ENCODE measurements around the gene NLRP1.
A peak's percentile ranks its signal among the peaks of the same experiment; 100 is the strongest.

Gene NLRP1

GRCh38 chr17:5605452-5605851 is 21.1 kb upstream of the NLRP1 start:
- no peak for TF ChIP-seq POLR2A (IDR thresholded peaks at IDR 0.05; ENCODE audit: low read length)
- TF ChIP-seq GATA1 (IDR thresholded peaks at IDR 0.05; ENCODE audit: low read depth, low read length), result no peak
- no peak for DNase-seq

- no peak for TF ChIP-seq POLR2A (IDR thresholded peaks at IDR 0.05; ENCODE audit: low read length)
- no peak for TF ChIP-seq GATA1 (IDR thresholded peaks at IDR 0.05; ENCODE audit: low read depth, low read length)
- no peak for DNase-seq
These were observed 15.7 kb upstream of the NLRP1 start for GRCh38 chr17:5600041-5600440.

- TF ChIP-seq POLR2A (IDR thresholded peaks at IDR 0.05; ENCODE audit: low read length) (no peak), GATA1 (IDR thresholded peaks at IDR 0.05; ENCODE audit: low read depth, low read length) (no peak)
- no peak for DNase-seq
These were observed 14.1 kb upstream of the NLRP1 start for GRCh38 chr17:5598457-5598856.

GRCh38 chr17:5596421-5596820 is 12.1 kb upstream of the NLRP1 start:
- TF ChIP-seq POLR2A (IDR thresholded peaks at IDR 0.05; ENCODE audit: low read length) (no peak), GATA1 (IDR thresholded peaks at IDR 0.05; ENCODE audit: low read depth, low read length) (no peak)

GRCh38 chr17:5595831-5596230 is 11.5 kb upstream of the NLRP1 start:
- DNase-seq, result no peak
- no peak for TF ChIP-seq POLR2A (IDR thresholded peaks at IDR 0.05; ENCODE audit: low read length)
- no peak for TF ChIP-seq GATA1 (IDR thresholded peaks at IDR 0.05; ENCODE audit: low read depth, low read length)

More at GRCh38 chr17:5596421-5596820, 12.1 kb upstream of the NLRP1 start:
- DNase-seq, result no peak

GRCh38 chr17:5592382-5592781 is 8.1 kb upstream of the NLRP1 start:
- TF ChIP-seq POLR2A (IDR thresholded peaks at IDR 0.05; ENCODE audit: low read length) (no peak), GATA1 (IDR thresholded peaks at IDR 0.05; ENCODE audit: low read depth, low read length) (no peak)
- peak; percentile 25 to 51 for DNase-seq

GRCh38 chr17:5591966-5592365 is 7.7 kb upstream of the NLRP1 start:
- DNase-seq, result no peak
- TF ChIP-seq POLR2A (IDR thresholded peaks at IDR 0.05; ENCODE audit: low read length) (no peak), GATA1 (IDR thresholded peaks at IDR 0.05; ENCODE audit: low read depth, low read length) (no peak)

- TF ChIP-seq GATA1 (IDR thresholded peaks at IDR 0.05; ENCODE audit: low read depth, low read length) (no peak), POLR2A (IDR thresholded peaks at IDR 0.05; ENCODE audit: low read length) (no peak)
These were observed 4.3 kb upstream of the NLRP1 start for GRCh38 chr17:5588584-5588983.

GRCh38 chr17:5587438-5588032 is 3.2 kb upstream of the NLRP1 start:
- no peak for TF ChIP-seq GATA1 (IDR thresholded peaks at IDR 0.05; ENCODE audit: low read depth, low read length)
- no peak for TF ChIP-seq POLR2A (IDR thresholded peaks at IDR 0.05; ENCODE audit: low read length)
- peak; percentile 62 to 81 for DNase-seq

More at GRCh38 chr17:5588584-5588983, 4.3 kb upstream of the NLRP1 start:
- DNase-seq, result no peak

GRCh38 chr17:5585836-5586521 is 1.7 kb upstream of the NLRP1 start:
- no peak for TF ChIP-seq POLR2A (IDR thresholded peaks at IDR 0.05; ENCODE audit: low read length)
- TF ChIP-seq GATA1 (IDR thresholded peaks at IDR 0.05; ENCODE audit: low read depth, low read length), result no peak
- no peak for DNase-seq

- DNase-seq, result no peak
- TF ChIP-seq POLR2A (IDR thresholded peaks at IDR 0.05; ENCODE audit: low read length) (no peak), GATA1 (IDR thresholded peaks at IDR 0.05; ENCODE audit: low read depth, low read length) (no peak)
These were observed 1.0 kb upstream of the NLRP1 start for GRCh38 chr17:5585287-5585794.

- no peak for DNase-seq
- TF ChIP-seq GATA1 (IDR thresholded peaks at IDR 0.05; ENCODE audit: low read depth, low read length) (no peak), POLR2A (IDR thresholded peaks at IDR 0.05; ENCODE audit: low read length) (no peak)
These were observed 605 bp downstream of the NLRP1 start for GRCh38 chr17:5583426-5584382.

- TF ChIP-seq POLR2A (IDR thresholded peaks at IDR 0.05; ENCODE audit: low read length), result no peak
- TF ChIP-seq GATA1 (IDR thresholded peaks at IDR 0.05; ENCODE audit: low read depth, low read length), result no peak
- DNase-seq, result no peak
These were observed 1.8 kb downstream of the NLRP1 start for GRCh38 chr17:5582209-5583185.
